HS-5 (cell line): Measurements from ENCODE around the gene PRKCA.

ENCODE experiments used
- DNase-seq: peaks from one replicate; pipeline ENCODE4 v3.0.0-alpha.2; 2012; ENCODE audit warnings: low read depth

The PRKCA gene

GRCh38 chr17:66625311-66625767 lies 322.9 kb downstream of the PRKCA start:
- DNase-seq, result no peak

GRCh38 chr17:66627985-66628384 lies 325.6 kb downstream of the PRKCA start:
- DNase-seq, result no peak

- DNase-seq, result no peak
Observed at GRCh38 chr17:66629762-66630161, 327.3 kb downstream of the PRKCA start.

GRCh38 chr17:66630379-66630778 lies 328.0 kb downstream of the PRKCA start:
- DNase-seq, result no peak

GRCh38 chr17:66630828-66631472 lies 328.5 kb downstream of the PRKCA start:
- DNase-seq, result no peak

- DNase-seq, result no peak
Observed at GRCh38 chr17:66632731-66633130, 330.3 kb downstream of the PRKCA start.

GRCh38 chr17:66633317-66633965 lies 331.0 kb downstream of the PRKCA start:
- DNase-seq, result no peak

- no peak for DNase-seq
Observed at GRCh38 chr17:66634193-66634592, 331.8 kb downstream of the PRKCA start.

- DNase-seq, result no peak
Observed at GRCh38 chr17:66635386-66636045, 333.1 kb downstream of the PRKCA start.

- no peak for DNase-seq
Observed at GRCh38 chr17:66636111-66636510, 333.7 kb downstream of the PRKCA start.

GRCh38 chr17:66637491-66637890 lies 335.1 kb downstream of the PRKCA start:
- DNase-seq, result no peak

GRCh38 chr17:66638707-66639479 lies 336.5 kb downstream of the PRKCA start:
- no peak for DNase-seq

GRCh38 chr17:66643815-66644710 lies 341.6 kb downstream of the PRKCA start:
- no peak for DNase-seq

GRCh38 chr17:66645259-66645658 lies 342.8 kb downstream of the PRKCA start:
- no peak for DNase-seq

- DNase-seq, result no peak
Observed at GRCh38 chr17:66647391-66647983, 345.1 kb downstream of the PRKCA start.

GRCh38 chr17:66649818-66650543 lies 347.6 kb downstream of the PRKCA start:
- DNase-seq, result no peak

GRCh38 chr17:66650544-66650877 lies 348.1 kb downstream of the PRKCA start:
- no peak for DNase-seq

- no peak for DNase-seq
Observed at GRCh38 chr17:66652840-66653507, 350.6 kb downstream of the PRKCA start.

GRCh38 chr17:66654106-66654740 lies 351.8 kb downstream of the PRKCA start:
- no peak for DNase-seq
